GM13976 (cell line): ENCODE results near the gene TMED1.
A peak's percentile ranks its signal among the peaks of the same experiment; 100 is the strongest.
"Not testable (repeated sequence)": the region's sequence is repeated elsewhere in the genome, so short reads cannot be mapped to it uniquely, and the experiment has no call there.

Experiments
- DNase-seq: peaks from one replicate; pipeline ENCODE4 v3.0.0; 2012; ENCODE audit warnings: low spot score
- CTCF ChIP-seq: IDR thresholded peaks from 2 replicates; pipeline ENCODE4 v1.5.1; 2012; ENCODE audit warnings: borderline replicate concordance, mild to moderate bottlenecking; ENCODE audit not compliant: insufficient read depth; ENCODE audit errors: extremely low read depth, missing control alignments, control extremely low read depth
- in situ Hi-C: fragments of 300-500 bp; cut with MboI; formaldehyde crosslinking; loops from one replicate; pipeline ENCODE4 v1.12.0; 2022; ENCODE audit warnings: low sequenced_read_pairs, mixed read lengths, inconsistent platforms; ENCODE audit not compliant: unreplicated experiment

Gene TMED1

GRCh38 chr19:10858204-10858828 is 22.3 kb upstream of the TMED1 start:
- peak; percentile 63 for TF ChIP-seq CTCF
- in situ Hi-C loops, result no loop called here
- peak; percentile 61 for DNase-seq

GRCh38 chr19:10856899-10857298 is 20.9 kb upstream of the TMED1 start:
- in situ Hi-C loops, DNase-seq: not testable (repeated sequence)

- in situ Hi-C loops, result no loop called here
- peak; percentile 4 for TF ChIP-seq CTCF
- no peak for DNase-seq
Measured at GRCh38 chr19:10855879-10856522, 20.0 kb upstream of the TMED1 start.

GRCh38 chr19:10854350-10855089 is 18.5 kb upstream of the TMED1 start:
- in situ Hi-C loops, result no loop called here
- no peak for DNase-seq
- TF ChIP-seq CTCF, result no peak

GRCh38 chr19:10852941-10853340 is 16.9 kb upstream of the TMED1 start:
- no peak for DNase-seq
- in situ Hi-C loops, result no loop called here
- TF ChIP-seq CTCF, result no peak

- no peak for DNase-seq
- no peak for TF ChIP-seq CTCF
- in situ Hi-C loops, result no loop called here
Measured at GRCh38 chr19:10852098-10852800, 16.2 kb upstream of the TMED1 start.
